AG08395 (cell line): ENCODE results near the gene ZMYND11.
"Not testable (repeated sequence)": the region's sequence is repeated elsewhere in the genome, so short reads cannot be mapped to it uniquely, and the experiment has no call there.

Experiments
- DNase-seq: peaks from one replicate; pipeline ENCODE4 v3.0.0; 2012; ENCODE audit warnings: mixed read lengths, low spot score

Gene ZMYND11

GRCh38 chr10:244227-244626, 109.0 kb downstream of the ZMYND11 start:
- DNase-seq = no peak

GRCh38 chr10:246431-246830, 111.2 kb downstream of the ZMYND11 start:
- no peak for DNase-seq

DNA sequence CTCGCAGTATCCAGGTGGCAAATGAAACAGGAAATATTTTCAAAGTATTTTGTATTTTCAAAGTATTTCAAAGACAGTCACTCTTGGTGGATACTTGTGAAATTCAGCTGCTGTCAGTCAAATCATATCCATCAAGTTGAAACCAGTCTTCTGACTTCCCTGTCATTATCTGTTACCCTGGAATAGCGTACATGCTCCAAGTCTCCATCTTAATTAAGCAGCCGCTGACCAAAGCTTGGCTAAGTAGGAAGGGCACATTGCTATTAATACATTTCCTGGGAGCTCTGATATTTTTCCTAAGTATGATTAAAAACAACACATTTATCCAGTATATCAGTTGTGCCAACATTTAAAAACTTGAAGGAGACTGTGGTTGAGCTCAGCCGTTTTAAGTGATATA, 112.2 kb downstream of the ZMYND11 start:
- no peak for DNase-seq

- no peak for DNase-seq
Measured at GRCh38 chr10:248307-248706, 113.1 kb downstream of the ZMYND11 start.

GRCh38 chr10:251982-252582, 116.8 kb downstream of the ZMYND11 start:
- no peak for DNase-seq

DNA sequence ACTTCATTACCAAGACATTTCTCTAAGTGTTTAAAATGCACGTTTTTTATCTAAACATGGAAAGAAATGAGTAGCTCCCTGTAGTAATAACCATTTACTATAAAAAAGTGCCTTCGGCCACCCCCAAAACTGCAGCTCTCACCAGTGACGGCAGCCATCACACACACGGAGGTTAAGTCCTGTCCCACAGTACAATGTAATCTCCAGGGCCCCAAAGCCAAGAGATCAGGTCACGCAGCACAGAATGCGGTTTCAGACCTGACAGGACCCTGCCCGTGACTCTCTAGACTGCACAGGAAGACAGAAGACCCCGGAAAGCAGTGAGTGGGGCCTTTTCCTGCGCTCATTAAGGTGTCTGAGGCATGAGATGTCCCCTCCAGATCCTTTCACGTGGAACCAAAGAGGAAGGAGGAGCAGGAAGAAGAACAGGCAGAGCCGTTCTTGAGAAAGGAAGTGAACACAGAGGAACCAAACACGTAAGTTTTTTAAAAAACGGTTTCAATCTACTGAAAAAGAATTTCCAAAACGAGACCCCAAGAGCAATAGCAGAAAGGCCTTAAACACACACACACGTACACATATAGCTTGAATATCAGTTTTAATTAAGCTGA, 125.7 kb downstream of the ZMYND11 start:
- no peak for DNase-seq

- not testable (repeated sequence) for DNase-seq
Measured at GRCh38 chr10:264160-265073, 129.2 kb downstream of the ZMYND11 start.

DNA sequence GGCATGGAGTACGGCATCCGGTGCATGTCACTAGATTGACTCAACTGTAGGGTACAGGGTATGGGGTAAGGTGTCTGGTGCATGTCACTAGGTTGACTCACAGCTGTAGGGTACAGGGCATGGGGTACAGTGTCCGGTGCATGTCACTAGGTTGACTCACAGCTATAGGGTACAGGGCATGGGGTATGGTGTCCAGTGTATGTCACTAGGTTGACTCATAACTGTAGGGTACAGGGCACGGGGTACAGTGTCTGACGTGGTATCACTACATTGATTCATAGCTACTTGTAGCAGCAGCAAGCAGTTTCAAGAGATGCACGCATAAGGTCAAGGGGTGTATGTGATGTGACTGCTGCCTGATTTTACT, 129.8 kb downstream of the ZMYND11 start:
- DNase-seq = not testable (repeated sequence)

- DNase-seq = not testable (repeated sequence)
Measured at GRCh38 chr10:265816-266588, 130.7 kb downstream of the ZMYND11 start.

GRCh38 chr10:266974-267425, 131.7 kb downstream of the ZMYND11 start:
- peak; percentile 5 for DNase-seq

- no peak for DNase-seq
Measured at GRCh38 chr10:267705-268104, 132.4 kb downstream of the ZMYND11 start.

- DNase-seq = no peak
Measured at GRCh38 chr10:269440-270074, 134.3 kb downstream of the ZMYND11 start.

- DNase-seq = no peak
Measured at GRCh38 chr10:271201-271600, 135.9 kb downstream of the ZMYND11 start.

DNA sequence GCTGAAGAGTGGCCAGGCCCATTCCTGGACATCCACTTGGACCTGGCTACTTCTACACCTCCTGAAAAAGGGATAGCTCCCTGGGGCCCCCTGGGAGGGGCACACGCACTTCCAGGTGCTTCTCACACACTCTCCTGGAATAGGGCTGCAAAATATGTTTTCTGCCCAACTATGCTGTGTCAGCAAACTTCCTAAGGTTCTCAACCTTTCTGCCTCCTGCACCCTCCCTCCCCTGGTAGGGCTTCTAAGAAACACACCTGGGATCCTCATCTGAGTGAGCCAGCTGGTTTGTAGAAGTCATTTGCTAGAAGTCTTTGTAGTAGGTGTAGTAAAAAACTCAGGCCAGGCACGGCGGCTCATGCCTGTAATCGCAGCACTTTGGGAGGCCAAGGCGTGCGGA, 136.5 kb downstream of the ZMYND11 start:
- no peak for DNase-seq

DNA sequence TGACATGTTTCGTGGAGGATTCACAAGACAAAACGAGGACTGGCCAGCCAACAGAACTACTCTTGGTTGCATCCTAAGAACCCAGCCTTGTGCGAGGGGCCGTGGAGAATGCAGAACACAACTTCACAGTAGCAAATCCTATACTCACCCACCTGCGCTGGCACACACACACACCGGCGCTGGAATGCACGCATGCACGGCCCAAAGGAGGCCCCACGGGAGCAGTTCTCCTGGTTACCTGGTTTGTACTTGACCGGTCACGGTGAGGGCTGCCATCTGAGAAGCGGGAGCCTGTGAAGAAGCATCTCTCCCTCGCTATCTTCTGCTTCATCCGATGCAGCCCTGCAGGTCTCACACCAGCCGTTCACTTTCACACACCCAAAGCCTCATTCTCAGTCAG, 137.8 kb downstream of the ZMYND11 start:
- no peak for DNase-seq

GRCh38 chr10:274866-275265, 139.6 kb downstream of the ZMYND11 start:
- no peak for DNase-seq

- no peak for DNase-seq
Measured at GRCh38 chr10:275680-276079, 140.4 kb downstream of the ZMYND11 start.

- DNase-seq = no peak
Measured at GRCh38 chr10:277963-278362, 142.7 kb downstream of the ZMYND11 start.

DNA sequence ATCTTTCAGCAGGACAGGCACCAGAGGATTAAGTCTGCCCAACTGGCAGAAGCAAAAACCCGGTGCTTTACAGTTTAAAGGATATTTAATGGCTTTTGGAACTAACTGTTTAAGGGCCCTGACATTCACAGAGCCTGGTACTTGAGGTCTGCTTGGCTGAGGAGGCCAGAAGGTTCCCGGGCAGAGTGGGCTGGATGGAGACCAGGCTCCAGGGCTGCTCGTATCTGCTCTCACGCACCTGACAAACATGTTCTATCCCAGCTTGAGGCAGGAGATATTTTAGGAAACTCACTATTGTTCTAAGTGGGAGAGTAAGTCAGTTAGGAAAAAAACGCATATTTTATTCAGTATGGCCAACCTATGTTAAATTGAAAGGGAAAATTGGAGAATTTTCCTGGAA, 143.5 kb downstream of the ZMYND11 start:
- DNase-seq = no peak

DNA sequence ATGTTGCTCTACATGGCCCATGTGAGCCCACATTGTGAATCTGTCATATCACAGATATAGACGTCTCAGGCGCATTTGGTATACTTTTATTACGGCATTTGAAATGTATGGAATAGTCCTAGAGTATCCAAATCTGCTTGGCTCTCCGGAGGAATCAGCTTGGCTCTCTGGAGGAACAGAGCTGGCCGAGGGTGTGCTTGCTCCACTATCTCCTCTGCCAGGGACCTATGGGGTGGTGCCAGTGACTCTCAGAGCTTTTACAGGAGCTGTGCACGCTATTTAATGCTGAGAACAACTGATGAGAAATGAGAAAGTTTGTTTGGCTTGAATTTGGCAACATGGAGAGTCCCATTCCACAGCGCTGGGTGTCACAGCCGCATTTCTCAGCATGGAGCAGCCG, 144.0 kb downstream of the ZMYND11 start:
- DNase-seq = no peak

DNA sequence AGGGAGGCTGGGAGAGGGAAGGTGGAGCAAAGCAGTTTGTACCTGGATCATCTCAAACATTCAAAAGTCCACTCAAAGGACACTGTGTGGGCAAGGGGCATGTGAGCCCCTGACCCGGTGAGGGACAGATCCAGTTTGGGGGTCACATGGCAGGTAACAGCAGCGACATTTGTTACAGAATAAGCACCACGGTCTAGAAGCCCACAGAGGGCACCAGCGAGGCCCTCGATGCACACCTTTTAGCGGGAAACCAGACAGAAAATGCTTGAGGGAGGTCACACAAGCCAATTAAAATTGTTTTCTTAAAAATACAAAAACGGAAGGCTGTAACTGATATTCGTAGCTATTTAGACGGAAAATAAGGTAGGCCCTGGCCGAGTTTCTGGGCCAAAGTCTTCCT, 144.4 kb downstream of the ZMYND11 start:
- DNase-seq = no peak
